ENCODE results near the gene RCE1. TPM values are rescaled to one million over a fixed set of nuclear protein-coding genes. Genes with fewer than 3 reads are reported as not detected.

The RCE1 gene
- total RNA-seq, 1 donor from 2014 or later: 14.1 TPM

DNA sequence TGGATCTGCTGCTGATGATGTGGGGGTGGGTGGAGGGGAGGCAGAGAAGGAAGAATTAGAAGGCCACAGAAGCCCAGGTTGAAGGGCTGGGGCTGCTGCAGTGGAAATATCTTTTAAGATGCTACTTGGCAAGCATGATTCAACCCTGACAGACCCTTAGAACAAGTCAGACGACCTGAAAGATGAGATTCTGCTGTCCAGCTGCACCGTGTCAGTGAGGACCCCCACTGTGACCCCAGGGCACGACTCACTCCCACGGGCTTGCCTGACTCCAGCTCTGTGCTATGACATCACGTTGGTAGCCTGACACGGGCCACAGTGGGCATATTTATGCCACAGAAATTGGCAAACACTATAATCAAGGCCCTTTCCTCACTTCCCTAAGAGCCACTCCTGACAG lies 49.7 kb downstream of the RCE1 start:
- Histone ChIP-seq H3K27me3 (ENCODE audit: control insufficient read depth in 3 of 3, insufficient read depth in 3 of 3, low read length in 3 of 3) (no peaks in the 10 kb centered on the region), H3K9me3 (ENCODE audit: control insufficient read depth in 3 of 3, low read length in 3 of 3) (no peaks in the 10 kb centered on the region), H3K36me3 (ENCODE audit: control insufficient read depth in 3 of 3, insufficient read depth in 3 of 3, low read length in 3 of 3) (no peaks in the 10 kb centered on the region), H3K4me1 (ENCODE audit: control insufficient read depth in 3 of 3, insufficient read depth in 3 of 3, low read length in 3 of 3) (peaks cover 0 to 19% (median 11%) of the 10 kb centered on the region in 3 donors), H3K9ac (ENCODE audit: low read depth in 1 of 3, low read length in 3 of 3) (no peak overlapping the region), H3K27ac (ENCODE audit: low read depth, low read length) (peak overlapping the region; percentile 31), H3K4me3 (ENCODE audit: low read length in 3 of 3) (no peak overlapping the region)

DNA sequence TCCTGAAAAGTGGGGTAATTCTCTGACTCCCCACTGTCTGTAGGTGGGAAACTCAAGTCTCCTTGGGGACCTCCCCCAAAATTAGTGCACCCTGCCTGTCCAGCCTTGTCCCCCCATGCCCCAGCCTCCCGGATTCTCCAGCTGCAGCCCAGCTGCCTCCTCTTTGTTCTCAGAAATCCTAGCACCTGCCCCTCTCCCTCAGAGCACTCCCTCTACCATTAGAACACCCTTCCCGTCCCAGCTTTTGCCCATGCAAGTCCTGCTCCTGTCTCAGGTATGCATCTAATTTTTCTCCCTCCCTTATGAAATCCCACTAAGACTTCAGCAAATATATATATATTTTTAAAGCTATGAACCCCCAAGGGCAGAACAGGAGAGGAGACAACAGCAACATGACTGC lies 50.9 kb downstream of the RCE1 start:
- Histone ChIP-seq H3K4me3 (ENCODE audit: low read length in 3 of 3) (no peak overlapping the region), H3K27me3 (ENCODE audit: control insufficient read depth in 3 of 3, insufficient read depth in 3 of 3, low read length in 3 of 3) (no peaks in the 10 kb centered on the region), H3K9me3 (ENCODE audit: control insufficient read depth in 3 of 3, low read length in 3 of 3) (no peaks in the 10 kb centered on the region), H3K9ac (ENCODE audit: low read depth in 1 of 3, low read length in 3 of 3) (no peak overlapping the region), H3K36me3 (ENCODE audit: control insufficient read depth in 3 of 3, insufficient read depth in 3 of 3, low read length in 3 of 3) (no peaks in the 10 kb centered on the region), H3K27ac (ENCODE audit: low read depth, low read length) (no peak overlapping the region), H3K4me1 (ENCODE audit: control insufficient read depth in 3 of 3, insufficient read depth in 3 of 3, low read length in 3 of 3) (peaks cover 0 to 19% (median 11%) of the 10 kb centered on the region in 3 donors)

Other genes with a start within 250 kb of the RCE1 start
- gene RBM14, start 226.8 kb upstream of the RCE1 start, total RNA-seq: 23.5 TPM
- gene RBM4, start 204.7 kb upstream of the RCE1 start, total RNA-seq: 98.6 TPM
- gene RBM4B, start 165.6 kb upstream of the RCE1 start, total RNA-seq: 32.4 TPM
- gene SPTBN2, start 114.2 kb upstream of the RCE1 start, total RNA-seq: 11.5 TPM
- 12.0 TPM for gene LRFN4, start 13.6 kb downstream of the RCE1 start, total RNA-seq
- 45.9 TPM for gene PC, start 114.9 kb downstream of the RCE1 start, total RNA-seq
- gene C11orf86, start 131.9 kb downstream of the RCE1 start, total RNA-seq: not detected
- not detected for gene SYT12, start 179.7 kb downstream of the RCE1 start, total RNA-seq
- 7.8 TPM for gene RHOD, start 213.4 kb downstream of the RCE1 start, total RNA-seq

Measured in skeletal muscle tissue (tissue), 4 donors.